ENCODE results near the gene DLG5.

The DLG5 gene

GRCh38 chr10:77840636-77841035 is 85.9 kb downstream of the DLG5 start:
- no peak for DNase-seq

GRCh38 chr10:77837925-77838595 is 88.5 kb downstream of the DLG5 start:
- no peak for DNase-seq

GRCh38 chr10:77837248-77837924 is 89.2 kb downstream of the DLG5 start:
- peak; percentile 32 for DNase-seq

- DNase-seq: peak; percentile 31
Measured at GRCh38 chr10:77836299-77836820, 90.2 kb downstream of the DLG5 start.

- no peak for DNase-seq
Measured at GRCh38 chr10:77835669-77836086, 90.9 kb downstream of the DLG5 start.

- no peak for DNase-seq
Measured at GRCh38 chr10:77834943-77835668, 91.4 kb downstream of the DLG5 start.

GRCh38 chr10:77834540-77834939 is 92.0 kb downstream of the DLG5 start:
- no peak for DNase-seq

GRCh38 chr10:77833792-77834191 is 92.8 kb downstream of the DLG5 start:
- no peak for DNase-seq

- no peak for DNase-seq
Measured at GRCh38 chr10:77833225-77833624, 93.3 kb downstream of the DLG5 start.

- no peak for DNase-seq
Measured at GRCh38 chr10:77832238-77832637, 94.3 kb downstream of the DLG5 start.

- no peak for DNase-seq
Measured at GRCh38 chr10:77829356-77829755, 97.2 kb downstream of the DLG5 start.

GRCh38 chr10:77828377-77828776 is 98.2 kb downstream of the DLG5 start:
- DNase-seq: no peak

- no peak for DNase-seq
Measured at GRCh38 chr10:77827366-77827765, 99.2 kb downstream of the DLG5 start.

GRCh38 chr10:77825965-77826364 is 100.6 kb downstream of the DLG5 start:
- DNase-seq: no peak

- no peak for DNase-seq
Measured at GRCh38 chr10:77824908-77825307, 101.6 kb downstream of the DLG5 start.

GRCh38 chr10:77823811-77824542 is 102.6 kb downstream of the DLG5 start:
- DNase-seq: no peak

GRCh38 chr10:77821551-77821950 is 105.0 kb downstream of the DLG5 start:
- DNase-seq: no peak

GRCh38 chr10:77821036-77821435 is 105.5 kb downstream of the DLG5 start:
- DNase-seq: no peak

GRCh38 chr10:77820349-77820748 is 106.2 kb downstream of the DLG5 start:
- DNase-seq: no peak

- DNase-seq: no peak
Measured at GRCh38 chr10:77819210-77820112, 107.1 kb downstream of the DLG5 start.

GRCh38 chr10:77818378-77818777 is 108.2 kb downstream of the DLG5 start:
- no peak for DNase-seq

GRCh38 chr10:77817541-77817940 is 109.0 kb downstream of the DLG5 start:
- DNase-seq: no peak
